DND-41 (cell line): ENCODE results near the gene ABLIM1.

Experiments
- EZH2 ChIP-seq: IDR thresholded peaks from 3 replicates; pipeline ENCODE4 v1.6.1; 2012; ENCODE audit warnings: borderline replicate concordance, low read depth, mild to moderate bottlenecking, moderate library complexity, low read length, inconsistent platforms; ENCODE audit not compliant: severe bottlenecking
- TF ChIP-seq, protein P1 (sequence below): IDR thresholded peaks from 2 replicates; pipeline ENCODE4 v1.5.1; 2012; ENCODE audit warnings: borderline replicate concordance, low read length, moderate library complexity, mild to moderate bottlenecking; ENCODE audit not compliant: poor library complexity, severe bottlenecking; ENCODE audit errors: extremely low read depth

DNA sequence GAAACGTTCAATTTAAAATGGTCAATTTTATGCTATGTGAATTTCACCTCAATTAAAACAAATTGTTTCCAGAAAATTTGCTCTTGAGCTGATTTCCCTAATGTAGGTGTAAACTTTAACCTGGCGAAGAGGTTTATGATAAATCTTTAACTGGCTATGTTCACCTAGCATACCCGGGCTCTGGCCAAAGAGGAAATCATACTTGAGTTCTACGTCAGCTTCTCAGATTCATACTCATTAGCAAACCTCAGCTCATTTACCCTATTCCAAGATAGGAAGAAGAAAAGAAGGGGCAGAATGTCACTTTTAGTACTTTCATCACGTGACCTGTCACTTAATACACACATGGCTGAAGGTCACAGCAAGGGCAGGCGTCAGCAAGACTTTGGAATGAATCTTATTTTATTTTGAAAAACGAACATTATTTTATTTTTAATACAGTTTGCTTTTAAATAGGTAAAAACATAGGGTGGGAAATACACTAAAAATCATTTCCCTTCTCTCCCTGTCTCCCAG lies 97.0 kb downstream of the ABLIM1 start:
- TF ChIP-seq, protein P1, sequence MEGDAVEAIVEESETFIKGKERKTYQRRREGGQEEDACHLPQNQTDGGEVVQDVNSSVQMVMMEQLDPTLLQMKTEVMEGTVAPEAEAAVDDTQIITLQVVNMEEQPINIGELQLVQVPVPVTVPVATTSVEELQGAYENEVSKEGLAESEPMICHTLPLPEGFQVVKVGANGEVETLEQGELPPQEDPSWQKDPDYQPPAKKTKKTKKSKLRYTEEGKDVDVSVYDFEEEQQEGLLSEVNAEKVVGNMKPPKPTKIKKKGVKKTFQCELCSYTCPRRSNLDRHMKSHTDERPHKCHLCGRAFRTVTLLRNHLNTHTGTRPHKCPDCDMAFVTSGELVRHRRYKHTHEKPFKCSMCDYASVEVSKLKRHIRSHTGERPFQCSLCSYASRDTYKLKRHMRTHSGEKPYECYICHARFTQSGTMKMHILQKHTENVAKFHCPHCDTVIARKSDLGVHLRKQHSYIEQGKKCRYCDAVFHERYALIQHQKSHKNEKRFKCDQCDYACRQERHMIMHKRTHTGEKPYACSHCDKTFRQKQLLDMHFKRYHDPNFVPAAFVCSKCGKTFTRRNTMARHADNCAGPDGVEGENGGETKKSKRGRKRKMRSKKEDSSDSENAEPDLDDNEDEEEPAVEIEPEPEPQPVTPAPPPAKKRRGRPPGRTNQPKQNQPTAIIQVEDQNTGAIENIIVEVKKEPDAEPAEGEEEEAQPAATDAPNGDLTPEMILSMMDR: no peak
- TF ChIP-seq EZH2: no peak
